GM19372 (cell line): ENCODE results near the gene RCAN1.

Experiments used
- ATAC-seq: cut with Tn5 transposase; IDR thresholded peaks from one replicate; pipeline ENCODE4 v1.9.1; 2021; ENCODE audit warnings: mild to moderate bottlenecking, low read depth, moderate library complexity; ENCODE audit not compliant: unreplicated experiment

The RCAN1 gene

DNA sequence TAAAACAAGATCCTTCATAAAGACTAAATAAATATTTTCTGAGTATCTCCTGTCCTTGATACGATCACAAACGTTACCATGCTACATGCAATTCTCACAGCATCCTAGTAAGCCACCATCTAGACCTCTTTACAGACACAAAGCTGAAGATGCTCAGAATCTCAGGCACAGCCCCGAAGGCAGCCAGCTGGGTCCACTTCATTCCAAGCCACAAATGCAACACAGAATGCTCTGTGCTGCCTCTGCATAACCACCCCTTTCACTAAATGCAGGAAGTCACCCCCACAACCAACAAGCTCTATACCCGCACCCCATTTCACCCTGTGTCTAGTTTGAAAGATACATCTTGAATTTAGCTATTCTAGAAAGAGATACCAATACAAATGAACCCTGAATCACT, 12.9 kb downstream of the RCAN1 start:
- no peak for ATAC-seq

DNA sequence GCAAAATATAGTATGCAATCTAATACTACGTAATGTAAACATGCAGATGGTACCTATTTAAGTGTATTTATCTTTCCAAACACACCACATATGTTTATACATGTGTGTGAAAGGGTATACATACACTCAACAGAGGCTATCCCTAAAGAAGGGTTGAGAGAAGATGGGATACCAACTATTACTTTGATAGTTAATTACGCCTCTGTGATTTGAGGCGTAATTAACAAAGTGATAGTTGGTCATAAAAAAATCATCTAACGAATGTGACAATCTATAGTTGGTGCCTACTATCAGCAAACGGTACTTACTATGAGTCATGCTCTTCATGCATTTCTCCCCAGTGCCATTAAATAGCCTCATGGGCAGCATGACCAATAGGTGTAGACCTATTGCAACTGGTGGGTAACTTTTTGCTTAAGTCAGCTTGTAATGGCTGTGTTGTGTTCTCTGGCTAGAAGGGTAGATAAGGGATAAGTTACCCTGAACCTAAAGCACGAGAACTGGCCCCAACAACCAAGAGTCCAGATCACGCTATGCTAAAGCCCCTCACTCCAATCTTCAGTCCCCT, 15.3 kb downstream of the RCAN1 start:
- ATAC-seq, result no peak

DNA sequence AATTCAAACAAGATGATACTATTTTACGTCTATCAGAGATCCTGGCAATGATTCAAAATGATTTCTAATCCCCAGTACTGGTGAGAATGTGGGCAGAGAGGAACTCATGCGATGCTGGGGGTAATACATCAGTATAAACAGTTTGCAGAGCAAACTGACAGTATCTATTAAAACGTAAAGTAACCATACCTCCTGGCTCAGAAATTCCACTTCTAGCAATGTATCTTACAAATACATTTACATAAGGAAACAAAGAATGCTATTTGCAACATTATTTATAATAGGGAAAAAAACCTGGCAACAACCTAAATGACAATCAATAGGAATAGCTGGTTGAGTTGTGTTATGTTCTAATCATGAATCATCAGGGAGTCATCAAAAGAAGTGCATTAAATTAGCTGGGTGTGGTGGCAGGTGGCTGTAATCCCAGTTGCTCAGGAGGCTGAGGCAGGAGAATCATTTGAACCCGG, 15.9 kb downstream of the RCAN1 start:
- no peak for ATAC-seq

DNA sequence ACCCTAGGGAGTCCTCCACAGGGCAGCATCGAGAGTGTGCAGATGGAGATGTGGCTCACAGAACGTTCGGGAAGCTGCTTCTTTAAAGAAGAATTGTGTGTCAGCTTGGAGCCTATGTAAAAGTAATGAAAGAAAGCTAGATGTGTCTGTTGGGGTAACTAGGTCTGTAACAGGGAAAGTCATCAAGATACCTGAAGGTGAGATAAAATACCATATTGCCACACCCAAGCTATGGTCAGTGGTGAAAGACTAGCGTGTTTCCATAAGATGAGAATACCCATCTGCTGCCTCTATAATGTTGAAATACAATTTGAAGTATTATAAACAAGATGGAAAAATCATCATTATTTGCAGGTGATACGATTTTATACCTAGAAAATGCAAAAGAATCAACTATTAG, 17.5 kb downstream of the RCAN1 start:
- no peak for ATAC-seq

DNA sequence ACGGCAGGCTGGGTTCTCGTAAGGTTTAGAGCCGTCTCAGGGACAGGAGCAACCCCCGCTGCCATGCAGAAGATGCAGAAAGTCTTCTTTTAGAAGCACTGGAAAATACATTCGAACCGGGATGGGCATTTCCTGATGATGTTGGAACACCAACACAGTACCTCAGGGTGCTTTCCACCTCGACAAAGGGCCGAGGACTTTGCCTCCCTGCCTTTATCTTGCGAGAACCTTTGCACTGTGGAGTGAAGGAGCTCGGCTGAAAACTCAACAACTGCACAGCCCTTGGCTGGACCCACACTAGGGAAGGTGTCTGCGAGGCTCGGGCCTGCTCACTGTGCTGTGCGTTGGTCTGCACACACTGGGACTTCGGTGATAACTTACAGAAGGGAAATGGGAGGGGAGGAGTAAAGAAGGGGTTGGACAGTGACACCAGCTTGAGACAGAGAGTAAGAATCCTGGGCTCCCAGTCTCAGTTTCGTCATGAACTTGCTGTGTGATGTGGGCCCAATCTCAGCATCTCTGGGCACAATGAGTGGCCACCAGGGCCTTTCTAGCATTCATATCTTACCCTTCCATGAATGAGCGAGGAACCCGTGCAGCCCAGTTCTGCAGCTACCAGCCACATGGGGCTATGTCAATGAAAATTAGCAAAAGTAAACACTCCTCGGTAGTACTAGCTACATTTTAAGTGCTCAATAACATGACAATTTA, 18.2 kb downstream of the RCAN1 start:
- ATAC-seq, result no peak

DNA sequence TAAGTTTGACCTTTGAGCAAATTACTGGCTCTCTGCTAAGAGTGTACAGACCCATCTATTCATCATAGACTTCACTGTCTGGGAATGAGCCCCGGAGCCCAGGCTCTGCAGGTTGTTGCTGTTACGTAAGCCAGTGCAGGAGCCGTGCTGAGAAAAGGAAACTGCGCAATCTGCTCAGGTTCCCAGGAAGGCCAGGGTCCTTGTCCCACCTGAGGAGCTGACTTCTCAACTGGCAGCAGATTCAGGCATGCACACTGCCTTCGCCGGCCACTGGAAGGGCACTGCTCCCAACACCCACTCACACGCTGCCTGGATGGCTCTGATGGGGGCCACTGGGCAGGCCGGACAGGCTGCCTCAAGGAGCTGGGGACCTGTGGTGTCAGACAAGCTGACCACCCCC, 19.5 kb downstream of the RCAN1 start:
- ATAC-seq, result no peak

DNA sequence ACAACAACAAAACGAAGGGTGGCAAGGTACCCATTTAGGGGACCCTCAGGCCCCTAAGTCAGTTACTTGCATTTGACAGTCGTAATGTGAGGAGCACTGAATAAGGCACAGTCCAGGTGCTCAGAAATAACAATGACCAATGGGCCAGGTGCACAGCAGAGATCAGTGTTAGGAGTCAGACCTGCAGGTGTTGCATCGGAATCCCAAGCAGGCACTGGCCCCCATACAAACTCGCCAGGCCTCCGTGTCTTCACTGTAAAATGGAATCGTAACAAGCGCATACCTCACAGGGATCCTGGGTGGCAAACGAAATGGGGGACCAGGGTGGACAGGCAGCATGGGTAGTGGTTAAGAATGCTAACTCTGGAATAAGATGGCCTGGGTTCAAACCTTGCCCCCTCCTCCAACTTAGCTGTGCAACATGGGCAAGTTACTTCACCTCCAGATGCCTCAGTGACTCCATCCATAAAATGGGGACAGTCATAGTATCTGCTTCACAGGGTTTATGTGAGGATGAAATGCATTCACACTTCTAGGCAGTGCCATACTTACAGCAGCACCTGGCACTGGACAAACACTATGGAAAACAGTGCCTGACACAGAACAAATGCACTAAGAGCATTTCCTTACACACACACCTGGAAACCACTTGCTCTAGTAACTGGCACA, 20.2 kb downstream of the RCAN1 start:
- ATAC-seq, result no peak

DNA sequence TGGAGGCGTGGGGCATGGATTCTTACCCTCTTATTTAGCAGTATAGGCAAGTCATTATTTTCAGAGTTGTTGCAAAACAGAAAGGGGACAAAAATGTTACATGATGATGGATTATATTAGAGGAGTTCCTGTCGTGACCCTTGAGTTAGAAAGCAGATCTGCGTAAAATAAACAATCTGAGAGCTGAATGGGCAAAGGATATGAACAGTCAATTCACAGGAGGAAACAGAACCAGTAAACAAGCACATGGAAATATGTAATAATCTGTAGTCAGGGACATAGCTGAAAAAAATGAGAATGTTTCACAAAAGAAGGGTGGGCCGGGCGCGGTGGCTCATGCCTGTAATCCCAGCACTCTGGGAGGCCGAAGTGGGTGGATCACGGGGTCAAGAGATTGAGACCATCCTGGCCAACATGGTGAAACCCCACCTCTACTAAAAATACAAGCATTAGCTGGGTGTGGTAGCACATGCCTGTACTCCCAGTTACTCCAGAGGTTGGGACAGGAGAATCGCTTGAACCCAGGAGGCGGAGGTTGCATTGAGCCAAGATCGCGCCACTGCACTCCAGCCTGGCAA, 20.9 kb downstream of the RCAN1 start:
- no peak for ATAC-seq

DNA sequence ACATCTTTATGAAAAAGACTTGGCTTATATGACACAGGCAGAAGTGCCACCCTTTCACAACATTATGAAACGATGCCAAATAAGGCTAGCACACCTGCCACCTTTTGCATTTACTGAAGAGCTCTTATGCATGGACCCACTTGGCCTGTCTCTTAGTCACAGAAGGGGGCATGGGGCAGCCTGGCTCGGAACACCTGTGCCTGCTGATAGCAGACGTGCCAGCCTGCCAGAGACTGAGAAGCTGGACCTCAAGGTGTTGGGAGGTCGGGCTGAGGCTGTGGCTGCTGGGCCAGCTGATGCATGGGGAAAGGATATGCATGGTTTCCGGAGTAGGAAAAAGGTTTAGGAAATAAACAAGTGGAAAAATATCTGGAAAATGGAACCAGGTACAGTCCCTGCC, 21.5 kb downstream of the RCAN1 start:
- no peak for ATAC-seq

DNA sequence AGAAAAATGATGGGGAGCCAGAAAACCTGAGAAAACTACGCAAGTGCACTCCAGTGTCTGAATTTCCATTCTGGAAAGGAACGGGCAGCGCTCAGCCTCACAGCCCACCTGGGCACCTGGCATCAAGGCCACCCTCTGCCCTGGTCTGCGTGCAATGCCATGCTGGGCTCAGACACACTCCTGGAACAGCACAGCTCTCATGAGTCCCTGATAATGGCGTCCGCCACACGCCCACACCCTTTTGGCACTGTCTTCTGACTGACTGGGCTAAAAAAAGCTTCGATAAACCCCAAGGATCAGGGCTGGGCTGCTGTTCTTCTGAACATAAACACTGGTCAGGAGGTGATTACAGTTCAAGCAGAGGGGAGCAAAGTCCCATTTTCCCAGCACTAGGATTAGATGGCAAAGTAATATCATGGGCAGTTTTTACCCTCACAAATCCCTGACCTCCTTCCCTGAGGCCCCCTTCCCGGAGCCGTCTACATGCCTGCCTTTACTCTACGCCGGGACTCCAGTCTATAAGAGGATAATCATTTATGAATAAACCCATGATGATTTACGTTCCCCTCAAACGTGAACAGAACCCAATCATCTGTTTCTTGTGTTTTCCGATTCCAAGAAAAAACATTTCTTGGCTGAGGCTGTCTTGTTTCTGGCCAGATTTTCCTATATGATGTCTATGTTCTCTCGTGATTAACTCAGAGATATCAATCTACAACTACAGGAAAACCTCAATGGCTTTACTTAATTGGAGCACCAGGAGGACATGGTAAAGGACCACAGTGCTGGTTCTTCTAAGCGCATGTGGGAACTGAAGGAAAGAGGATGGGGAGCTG, 22.6 kb downstream of the RCAN1 start:
- no peak for ATAC-seq

DNA sequence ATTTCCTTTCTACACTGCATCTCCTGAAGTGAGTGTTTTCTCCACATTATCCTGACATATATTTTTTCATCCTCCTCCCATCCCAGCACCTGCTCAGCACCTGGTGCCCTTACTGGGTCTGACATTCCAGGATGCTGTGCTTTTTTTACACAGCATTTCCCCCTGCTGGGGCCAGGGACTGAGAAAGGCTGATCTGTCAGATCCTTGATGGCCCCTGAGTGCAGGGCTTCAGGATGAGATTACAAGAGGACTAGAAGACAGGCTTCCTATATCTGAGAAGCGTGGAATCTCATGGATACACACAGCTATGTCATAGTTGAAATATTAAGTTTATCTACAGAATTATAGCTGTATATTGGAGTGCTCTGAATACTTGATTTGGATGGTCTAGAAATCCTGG, 24.4 kb downstream of the RCAN1 start:
- ATAC-seq, result no peak

DNA sequence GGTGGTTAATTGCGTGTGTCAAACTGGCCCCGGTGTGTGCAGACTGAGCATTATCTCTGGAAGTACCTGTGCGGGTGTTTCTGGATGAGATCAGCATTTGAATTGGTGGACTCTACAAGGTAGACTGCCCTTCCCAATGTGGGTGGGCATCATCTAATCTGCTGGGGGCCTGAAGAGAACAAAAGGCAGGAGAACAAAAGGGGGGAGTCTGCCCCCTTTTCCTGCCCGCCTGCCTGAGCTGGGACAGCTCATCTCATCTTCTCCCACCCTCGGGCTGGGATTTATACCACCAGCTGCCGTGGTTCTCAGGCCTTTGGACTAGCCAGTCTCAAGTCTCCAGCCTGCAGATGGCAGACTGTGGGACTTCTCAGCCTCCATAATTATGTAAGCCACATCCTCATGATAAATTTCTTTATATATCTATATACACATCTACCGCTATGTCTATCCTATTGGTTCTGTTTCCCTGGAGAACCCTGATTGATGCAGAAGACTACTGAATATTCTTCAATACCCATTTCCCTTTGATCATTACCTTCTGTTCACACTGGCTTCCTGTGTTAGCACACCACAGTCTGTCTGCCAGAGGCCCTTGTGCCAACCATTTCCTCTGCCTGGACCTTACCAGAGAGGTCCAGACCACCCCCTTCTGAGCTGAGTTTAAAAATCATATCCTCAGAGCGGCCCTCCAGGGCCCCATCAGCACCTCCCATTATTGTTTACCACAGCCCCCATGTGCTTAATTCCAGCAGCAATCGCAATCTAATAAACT, 25.2 kb downstream of the RCAN1 start:
- ATAC-seq, result no peak

DNA sequence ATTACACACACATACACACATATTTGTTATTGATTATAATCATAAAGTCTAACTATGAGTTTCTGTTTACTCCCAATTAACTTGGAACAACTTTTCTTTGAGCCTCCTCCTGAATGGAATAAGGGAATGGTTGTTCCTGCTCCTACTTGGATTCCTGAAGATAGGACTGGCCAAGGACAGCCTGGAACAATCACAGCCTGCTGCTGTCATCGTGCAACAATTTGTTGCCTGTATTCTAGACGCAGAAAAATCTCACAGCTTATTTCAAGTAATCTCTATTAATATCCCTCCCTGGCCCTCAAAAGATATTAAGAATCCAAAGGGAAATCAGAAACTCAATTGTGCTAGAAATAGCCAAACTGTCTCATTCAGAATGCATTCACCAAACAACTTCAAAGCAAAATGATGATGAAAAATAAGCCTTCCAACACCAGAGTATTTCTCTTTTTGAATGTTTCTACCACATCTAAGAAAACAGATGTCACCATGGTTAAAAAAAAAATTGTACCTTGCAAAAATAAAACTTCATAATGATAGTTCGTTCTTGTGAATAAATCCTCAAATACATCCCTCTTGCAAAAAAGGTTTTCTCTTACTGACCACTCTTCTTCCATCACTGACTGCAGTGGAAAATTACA, 30.9 kb downstream of the RCAN1 start:
- no peak for ATAC-seq

DNA sequence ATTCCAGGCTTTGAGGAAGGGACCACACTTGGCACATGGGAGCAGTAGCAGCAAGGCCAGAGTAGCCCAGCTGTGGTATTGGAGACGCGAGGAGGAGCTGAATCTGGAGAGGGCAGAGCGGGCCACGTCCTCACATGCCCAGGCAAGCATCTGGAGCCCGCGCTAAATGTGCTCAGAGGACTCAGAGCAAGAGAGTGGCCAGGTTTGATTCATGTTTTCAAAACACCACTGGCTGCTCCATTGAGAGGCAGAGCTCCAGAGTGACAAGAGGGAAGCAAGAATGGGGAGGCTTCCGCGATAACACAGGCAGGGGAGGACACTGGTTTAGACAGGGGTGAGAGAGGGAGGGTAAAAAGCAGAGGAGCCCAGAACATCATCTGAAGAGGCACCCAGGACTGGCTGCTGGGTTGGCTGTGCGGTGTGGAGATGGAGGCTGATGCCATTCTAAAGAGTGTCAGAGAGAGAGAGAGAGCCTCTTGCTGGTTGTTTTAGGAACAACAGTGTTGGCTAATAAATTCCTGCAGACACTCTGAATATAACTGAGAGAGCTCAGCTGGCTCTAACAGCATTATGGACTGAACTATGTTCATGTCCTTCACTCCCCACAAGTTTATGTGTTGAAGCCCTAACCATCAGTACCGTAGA, 32.3 kb downstream of the RCAN1 start:
- ATAC-seq, result peak; percentile 61

DNA sequence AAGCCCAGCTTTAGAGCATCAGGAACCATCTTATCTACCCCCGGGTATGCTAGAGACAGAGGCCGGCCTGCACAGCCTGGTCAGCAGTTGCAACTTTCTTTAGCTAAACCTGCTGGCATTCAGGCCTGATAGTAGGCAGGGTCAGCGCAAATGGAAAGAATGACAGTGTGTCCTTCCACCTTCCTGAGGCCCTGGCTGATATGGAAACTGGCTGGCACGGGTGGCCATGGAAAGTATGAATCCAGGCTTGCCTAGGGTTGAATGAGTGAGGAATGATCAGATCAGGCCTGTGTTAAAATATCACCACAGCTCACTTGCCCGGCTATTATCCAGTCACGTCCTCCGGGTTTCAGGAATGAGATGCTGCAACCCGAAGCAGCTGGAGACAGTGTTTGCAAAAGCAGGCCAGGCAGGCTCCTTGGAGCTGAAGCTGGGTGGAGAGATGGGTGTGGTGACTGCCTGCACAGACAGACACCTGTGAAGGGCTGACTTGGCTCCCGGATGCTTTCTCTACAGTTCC, 34.7 kb downstream of the RCAN1 start:
- no peak for ATAC-seq

DNA sequence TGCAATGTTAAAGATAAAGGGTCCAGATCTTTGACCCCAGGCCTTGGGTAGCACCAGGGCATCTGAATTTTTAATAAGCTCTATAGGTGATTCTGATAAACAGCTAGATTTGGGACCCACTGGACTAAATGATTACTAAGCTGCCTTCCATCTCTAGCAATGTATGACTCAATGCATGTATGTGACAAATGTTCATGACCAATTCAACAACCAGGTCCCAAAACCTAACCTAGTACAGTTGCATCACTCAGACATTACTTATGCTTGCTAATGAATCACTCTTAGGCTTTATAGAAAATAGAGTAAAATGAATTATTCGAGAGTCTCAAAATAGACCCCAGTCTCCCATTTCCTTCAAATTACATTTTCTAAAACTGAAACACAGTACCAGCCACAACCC, 35.5 kb downstream of the RCAN1 start:
- no peak for ATAC-seq

DNA sequence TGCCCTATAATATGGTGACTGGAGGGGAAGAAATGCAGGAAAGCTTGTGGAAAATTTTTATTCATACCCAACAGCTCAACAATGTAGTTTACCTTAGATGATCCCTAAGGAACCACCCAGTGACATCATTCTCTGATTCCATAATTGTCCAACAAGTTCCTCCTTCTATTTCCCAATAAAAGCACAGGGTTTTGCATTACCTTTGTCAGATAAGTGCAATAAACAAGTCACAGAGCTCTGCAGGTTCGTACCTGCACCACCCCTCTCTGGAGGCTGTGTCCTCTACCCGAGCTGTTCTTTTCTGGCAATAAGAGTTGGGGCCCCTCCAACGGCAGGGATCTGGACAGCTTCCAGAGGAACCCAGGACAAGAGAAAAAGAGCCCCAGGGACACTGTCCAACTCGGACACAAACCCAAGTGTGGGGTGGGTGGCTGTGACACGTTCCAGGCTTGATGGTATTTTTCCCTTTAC, 38.8 kb downstream of the RCAN1 start:
- ATAC-seq, result no peak

DNA sequence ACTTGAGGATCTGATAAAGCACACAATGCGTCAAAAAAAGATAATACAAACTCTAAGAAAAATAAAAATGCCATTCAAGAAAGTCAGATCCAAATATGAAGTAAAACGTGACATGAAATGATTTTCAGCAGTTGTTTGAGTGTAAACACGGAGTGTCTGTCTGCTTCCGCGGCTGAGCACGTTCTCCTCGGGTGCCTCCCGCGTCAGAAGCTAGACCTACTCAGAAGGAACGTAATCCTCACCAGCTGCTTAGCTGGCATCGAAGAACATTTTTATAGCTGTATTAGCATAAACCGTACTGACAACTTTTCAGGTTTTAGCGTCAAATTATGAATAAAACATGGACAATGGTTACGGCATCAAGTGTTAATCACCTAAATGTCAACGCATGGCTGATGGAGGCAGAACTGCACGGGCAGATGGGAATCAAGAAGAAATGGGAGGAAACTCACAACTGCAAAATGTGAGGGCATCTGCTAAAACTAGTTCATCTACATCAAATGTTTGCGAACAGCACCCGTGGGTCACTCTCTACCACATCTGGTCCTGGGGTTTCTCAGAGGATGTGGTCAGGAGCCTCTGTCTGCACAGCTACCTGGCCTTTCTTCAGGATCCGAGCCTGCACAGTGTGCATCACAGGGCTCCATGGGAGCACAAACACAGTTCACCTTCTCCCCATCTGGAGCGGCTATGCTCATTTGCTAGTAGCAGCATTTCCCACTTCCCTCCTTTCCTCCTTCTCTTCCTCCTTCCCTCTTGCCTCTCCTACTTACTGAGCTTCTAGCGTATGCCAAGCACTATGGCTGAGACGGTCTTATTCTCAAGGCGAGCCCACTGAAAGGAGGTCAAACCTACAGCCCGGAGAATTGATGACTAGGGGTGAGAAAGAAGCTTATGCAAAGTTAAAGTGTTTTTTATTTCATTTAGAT, 40.0 kb downstream of the RCAN1 start:
- ATAC-seq, result no peak
